Duodenal mucosa (tissue), 2 donors: ENCODE results near the gene ARID4B.
"Not testable (repeated sequence)": the region's sequence is repeated elsewhere in the genome, so short reads cannot be mapped to it uniquely, and the experiment has no call there.

Experiments
- H3K27ac ChIP-seq: one replicate; pipeline ENCODE4 v1.7.0; 2013; ENCODE audit warnings: low read depth, low read length
- H3K27me3 ChIP-seq, 2 donors: one replicate each; pipeline ENCODE4 v1.7.0; 2013; ENCODE audit warnings: low read length in 2 of 2, control low read depth in 1 of 2; ENCODE audit not compliant: insufficient read depth in 2 of 2, control insufficient read depth in 1 of 2
- H3K36me3 ChIP-seq, 2 donors: one replicate each; pipeline ENCODE4 v1.7.0; 2013; ENCODE audit warnings: low read length in 2 of 2, control low read depth in 1 of 2; ENCODE audit not compliant: insufficient read depth in 2 of 2, control insufficient read depth in 1 of 2
- H3K4me1 ChIP-seq, 2 donors: one replicate each; pipeline ENCODE4 v1.7.0; 2013; ENCODE audit warnings: low read length in 2 of 2, control low read depth in 1 of 2; ENCODE audit not compliant: insufficient read depth in 2 of 2, control insufficient read depth in 1 of 2
- H3K4me3 ChIP-seq, 2 donors: one replicate each; pipeline ENCODE4 v1.7.0; 2013; ENCODE audit warnings: low read length in 2 of 2, low read depth in 1 of 2
- H3K9ac ChIP-seq, 2 donors: one replicate each; pipeline ENCODE4 v1.7.0; 2013; ENCODE audit warnings: low read length in 2 of 2, low read depth in 1 of 2
- H3K9me3 ChIP-seq, 2 donors: one replicate each; pipeline ENCODE4 v1.7.0; 2013; ENCODE audit warnings: low read length in 2 of 2, control low read depth in 1 of 2; ENCODE audit not compliant: control insufficient read depth in 1 of 2

Gene ARID4B

GRCh38 chr1:235327559-235328270, at the start of gene ARID4B:
TSS of gene ARID4B (minus strand) at chr1:235328179. CDS start at chr1:235326919, 1,260 bp downstream.
- peaks cover 27 to 43% of the 10 kb centered on the region in 2 donors for H3K4me1 ChIP-seq
- peak within 1 kb of the TSS; percentile 95 for H3K27ac ChIP-seq
- peak within 1 kb of the TSS; percentile 91 to 93 for H3K4me3 ChIP-seq
- H3K9ac ChIP-seq: peak within 1 kb of the TSS; percentile 89 to 92
- H3K36me3 ChIP-seq: no peaks in the 10 kb centered on the region
- no peaks in the 10 kb centered on the region for H3K9me3 ChIP-seq
- H3K27me3 ChIP-seq: no peaks in the 10 kb centered on the region

DNA sequence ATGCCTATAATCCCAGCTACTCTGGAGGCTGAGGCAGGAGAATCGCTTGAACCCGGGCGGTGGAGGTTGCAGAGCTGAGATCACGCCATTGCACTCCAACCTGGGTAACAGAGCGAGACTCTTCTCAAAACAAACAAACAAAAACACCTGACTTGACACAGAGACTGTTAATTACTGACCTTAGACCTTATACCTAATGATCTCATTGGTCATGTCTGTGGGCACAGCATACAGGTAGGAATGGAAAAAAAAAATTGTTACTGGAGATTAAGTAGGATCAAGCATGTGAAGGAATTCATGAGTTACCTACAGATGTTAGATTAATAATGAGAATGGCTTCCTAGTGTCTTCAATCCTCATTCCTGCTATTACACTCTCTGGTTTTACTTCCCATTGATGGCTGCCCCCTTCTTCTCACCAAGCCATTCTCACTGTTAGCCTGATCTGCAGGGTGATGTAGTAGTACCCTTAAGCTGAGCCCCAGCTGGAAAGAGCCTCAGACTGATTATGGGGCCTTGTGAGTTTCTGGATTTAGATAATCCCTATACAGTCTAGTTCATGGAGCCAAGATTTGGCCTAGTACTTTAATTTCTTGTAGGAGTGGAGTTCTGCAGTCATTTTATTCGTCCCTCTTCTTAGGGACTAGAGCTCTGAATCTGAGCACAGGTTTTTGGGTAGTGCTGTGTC, 48.1 kb upstream of the ARID4B start:
- Histone ChIP-seq H3K27ac (no peak overlapping the region), H3K4me3 (no peak overlapping the region), H3K36me3 (peaks cover 0 to 6% of the 10 kb centered on the region in 2 donors), H3K9me3 (no peaks in the 10 kb centered on the region), H3K27me3 (no peaks in the 10 kb centered on the region), H3K4me1 (no peaks in the 10 kb centered on the region), H3K9ac (no peak overlapping the region)

DNA sequence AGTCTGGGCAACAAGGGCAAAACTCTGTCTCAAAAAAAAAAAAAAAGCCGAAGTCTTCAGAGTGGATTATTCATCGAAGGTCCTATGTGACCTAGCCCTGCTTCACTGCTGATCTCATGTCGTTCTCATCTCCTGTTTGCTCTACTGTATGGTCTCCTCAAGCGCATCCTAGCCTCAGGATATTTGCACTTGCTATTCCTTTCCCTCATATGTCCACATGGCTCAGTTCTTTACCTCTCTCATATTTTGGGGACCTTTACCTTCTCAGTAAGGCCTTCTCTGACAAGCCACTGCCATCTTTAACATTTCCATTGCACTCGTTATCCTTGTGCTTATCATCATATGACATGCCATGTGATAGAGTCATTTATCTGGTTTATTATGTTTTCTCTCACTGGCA, 41.8 kb upstream of the ARID4B start:
- no peak overlapping the region for H3K4me3 ChIP-seq
- no peaks in the 10 kb centered on the region for H3K9me3 ChIP-seq
- H3K27ac ChIP-seq: no peak overlapping the region
- no peaks in the 10 kb centered on the region for H3K4me1 ChIP-seq
- H3K9ac ChIP-seq: no peak overlapping the region
- H3K27me3 ChIP-seq: no peaks in the 10 kb centered on the region
- H3K36me3 ChIP-seq: peaks cover 0 to 3% of the 10 kb centered on the region in 2 donors

GRCh38 chr1:235368428-235368827, 40.4 kb upstream of the ARID4B start:
- H3K36me3 ChIP-seq: no peaks in the 10 kb centered on the region
- H3K27ac ChIP-seq: no peak overlapping the region
- no peaks in the 10 kb centered on the region for H3K27me3 ChIP-seq
- no peaks in the 10 kb centered on the region for H3K4me1 ChIP-seq
- no peak overlapping the region for H3K9ac ChIP-seq
- no peaks in the 10 kb centered on the region for H3K9me3 ChIP-seq
- H3K4me3 ChIP-seq: peak overlapping the region in 1 of 2 donors; percentile 86

GRCh38 chr1:235367000-235367908, 39.3 kb upstream of the ARID4B start, which contains the start of gene TBCE:
TSS of gene TBCE (plus strand) at chr1:235367427. CDS start at chr1:235380050, 12,623 bp downstream.
- Histone ChIP-seq H3K9ac (peak within 1 kb of the TSS; percentile 68 to 82), H3K4me1 (no peaks in the 10 kb centered on the region), H3K9me3 (no peaks in the 10 kb centered on the region), H3K4me3 (peak within 1 kb of the TSS; percentile 85 to 86), H3K27me3 (no peaks in the 10 kb centered on the region), H3K36me3 (no peaks in the 10 kb centered on the region), H3K27ac (peak within 1 kb of the TSS; percentile 28)

- Histone ChIP-seq H3K27ac (no peak overlapping the region), H3K4me3 (no peak overlapping the region), H3K9ac (peak overlapping the region in 1 of 2 donors; percentile 68), H3K9me3 (no peaks in the 10 kb centered on the region), H3K4me1 (no peaks in the 10 kb centered on the region), H3K36me3 (no peaks in the 10 kb centered on the region), H3K27me3 (no peaks in the 10 kb centered on the region)
Measured at GRCh38 chr1:235366286-235366685, 38.3 kb upstream of the ARID4B start.

- not testable (repeated sequence) for H3K9me3 ChIP-seq, H3K9ac ChIP-seq, H3K27ac ChIP-seq, H3K27me3 ChIP-seq, H3K4me3 ChIP-seq, H3K4me1 ChIP-seq, H3K36me3 ChIP-seq
Measured at GRCh38 chr1:235364189-235364588, 36.2 kb upstream of the ARID4B start.

DNA sequence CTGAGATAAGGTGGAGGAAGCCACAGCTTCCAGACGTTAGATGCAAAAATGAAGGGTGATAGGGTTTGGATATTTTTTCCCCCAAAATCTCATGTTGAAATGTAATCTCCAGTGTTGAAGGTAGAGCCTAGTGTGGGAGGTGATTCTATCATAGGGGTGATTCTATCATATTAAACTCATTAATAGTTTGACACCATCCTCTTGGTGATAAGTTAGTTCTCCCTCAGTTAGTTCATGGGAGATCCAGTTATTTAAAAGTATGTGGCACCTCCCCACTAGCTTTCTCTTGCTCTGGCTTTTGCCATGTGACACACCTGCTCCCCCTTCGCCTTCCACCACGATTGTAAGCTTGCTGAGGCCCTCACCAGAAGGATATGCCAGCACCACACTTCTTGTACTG, 30.9 kb upstream of the ARID4B start:
- H3K4me3 ChIP-seq: no peak overlapping the region
- no peak overlapping the region for H3K27ac ChIP-seq
- H3K4me1 ChIP-seq: no peaks in the 10 kb centered on the region
- no peaks in the 10 kb centered on the region for H3K36me3 ChIP-seq
- no peaks in the 10 kb centered on the region for H3K27me3 ChIP-seq
- H3K9ac ChIP-seq: no peak overlapping the region
- H3K9me3 ChIP-seq: no peaks in the 10 kb centered on the region

DNA sequence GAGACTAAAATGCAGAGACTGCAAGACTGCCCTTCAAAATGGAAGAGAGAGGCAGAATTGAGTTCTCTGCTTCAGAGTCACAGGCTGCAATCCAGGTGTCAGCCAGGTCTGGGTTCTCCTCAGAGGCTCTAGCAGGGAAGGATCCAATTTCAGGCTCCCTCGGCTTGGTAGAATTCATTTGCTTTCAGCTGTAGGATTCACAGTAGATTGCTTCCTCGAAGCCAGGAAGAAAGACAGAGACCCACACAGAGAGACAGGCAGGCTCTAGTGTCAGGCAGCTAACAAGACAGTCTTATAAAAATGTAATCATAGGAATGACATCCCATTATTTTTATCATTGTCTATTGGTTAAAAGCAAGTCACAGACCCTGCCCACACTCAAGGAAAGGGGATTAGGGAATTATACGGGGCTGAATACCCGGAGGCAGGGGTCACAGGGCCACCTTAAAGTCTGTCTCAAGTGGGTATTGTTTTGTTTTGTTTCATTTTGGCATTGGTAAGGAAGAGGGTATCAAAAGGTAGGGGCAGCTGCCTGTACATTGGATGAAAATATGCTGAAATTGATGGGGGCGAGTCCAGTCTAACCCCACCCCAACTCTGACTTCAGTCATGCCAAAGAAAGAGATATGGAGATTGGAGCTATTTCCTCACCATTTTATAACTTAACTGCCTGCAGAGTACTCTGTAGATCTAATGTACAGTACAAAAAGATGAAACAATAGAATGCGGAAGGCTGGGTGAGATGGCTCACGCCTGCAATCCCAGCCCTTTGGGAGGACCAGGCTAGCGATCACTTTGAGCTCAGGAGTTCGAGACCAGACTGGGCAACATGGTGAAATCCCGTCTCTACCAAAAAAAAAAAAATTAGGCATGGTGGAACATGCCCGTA, 29.8 kb upstream of the ARID4B start:
- Histone ChIP-seq H3K27ac (no peak overlapping the region), H3K4me1 (no peaks in the 10 kb centered on the region), H3K9me3 (no peaks in the 10 kb centered on the region), H3K27me3 (no peaks in the 10 kb centered on the region), H3K4me3 (no peak overlapping the region), H3K9ac (no peak overlapping the region), H3K36me3 (no peaks in the 10 kb centered on the region)
